HepG2 (cell line): ENCODE data around the gene ANKHD1. TPM values are rescaled to one million over a fixed set of nuclear protein-coding genes. Genes with fewer than 3 reads are reported as not detected.

Source experiments
- ESRRA ChIP-seq: sonication (generic); formaldehyde crosslinking; IDR thresholded peaks from 2 replicates; pipeline ENCODE4 v1.5.1; 2020; ENCODE audit warnings: mild to moderate bottlenecking, low read depth, missing genetic modification reagents
- KDM5A ChIP-seq: fragments of 200-600 bp; sonication (generic); IDR thresholded peaks from 2 replicates; pipeline ENCODE4 v1.7.0; 2018; ENCODE audit warnings: antibody characterized with exemption, mild to moderate bottlenecking, low read length, borderline replicate concordance
- KLF15 ChIP-seq: sonication (generic); formaldehyde crosslinking; IDR thresholded peaks from 2 replicates; pipeline ENCODE4 v1.8.1; 2023; ENCODE audit warnings: borderline replicate concordance, mild to moderate bottlenecking, inconsistent platforms, missing genetic modification reagents, mixed read lengths
- PPARG ChIP-seq: conservative IDR thresholded peaks from 2 replicates; pipeline ENCODE4 v1.6.1; 2016; ENCODE audit warnings: missing biosample characterization, missing genetic modification reagents
- PRMT3 ChIP-seq: sonication (generic); formaldehyde crosslinking; IDR thresholded peaks from 2 replicates; pipeline ENCODE4 v1.8.1; 2022; ENCODE audit warnings: low read depth, mild to moderate bottlenecking, moderate library complexity, missing genetic modification reagents, borderline replicate concordance
- ZNF230 ChIP-seq: sonication (generic); formaldehyde crosslinking; IDR thresholded peaks from 2 replicates; pipeline ENCODE4 v1.4.0; 2020; ENCODE audit warnings: mild to moderate bottlenecking, missing genetic modification reagents
- polyA plus RNA-seq, 8 experiments: library from polyadenylated mRNA; depleted of rRNA in 3 of 8; stranded (reverse) in 7 of 8; unstranded in 1 of 8; fragments of >200 nt; fragmentation: Illumina TruSeq in 4 of 8; extraction: Trizol in 4 of 8; gene quantifications; 2 replicates each; pipeline versions ENCODE4 v1.2.1 to v1.2.3, GENCODE V29; 2011 to 2016; ENCODE audit warnings: low read depth in 4 of 8, missing spikeins in 1 of 8, mixed read lengths in 1 of 8; ENCODE audit not compliant: insufficient read depth in 1 of 8
- total RNA-seq, 5 experiments: library from RNA; depleted of rRNA; stranded (reverse); fragments of >200 nt; fragmentation: Illumina TruSeq; extraction: Trizol; gene quantifications; 2 replicates each; pipeline ENCODE4 v1.2.3, GENCODE V29; 2016; ENCODE audit warnings: low read depth in 1 of 5
- TF ChIP-seq, protein P1 (sequence below): sonication (generic); formaldehyde crosslinking; IDR thresholded peaks from 2 replicates; pipeline ENCODE4 v1.5.0; 2020; ENCODE audit warnings: mild to moderate bottlenecking, missing genetic modification reagents
- TF ChIP-seq, protein P2 (sequence below): sonication (generic); formaldehyde crosslinking; IDR thresholded peaks from 2 replicates; pipeline ENCODE4 v1.4.0; 2020; ENCODE audit warnings: low read depth, mild to moderate bottlenecking, missing genetic modification reagents
- TF ChIP-seq, protein P3 (sequence below): sonication (generic); formaldehyde crosslinking; IDR thresholded peaks from 2 replicates; pipeline ENCODE4 v1.4.0; 2020; ENCODE audit warnings: mild to moderate bottlenecking, low read depth, missing genetic modification reagents
- TF ChIP-seq, protein P4 (sequence below): fragments of 450-650 bp; IDR thresholded peaks from 2 replicates; pipeline ENCODE4 v1.6.1; 2016
- TF ChIP-seq, protein P5 (sequence below): sonication (generic); formaldehyde crosslinking; IDR thresholded peaks from 2 replicates; pipeline ENCODE4 v1.4.0; 2020; ENCODE audit warnings: missing genetic modification reagents

Gene ANKHD1
- total and polyA plus RNA-seq, 2 of the 13 experiments (the other 11 are each of a cell fraction or from before 2014, with no cell fraction given) = 69.9 to 82.0 TPM

DNA sequence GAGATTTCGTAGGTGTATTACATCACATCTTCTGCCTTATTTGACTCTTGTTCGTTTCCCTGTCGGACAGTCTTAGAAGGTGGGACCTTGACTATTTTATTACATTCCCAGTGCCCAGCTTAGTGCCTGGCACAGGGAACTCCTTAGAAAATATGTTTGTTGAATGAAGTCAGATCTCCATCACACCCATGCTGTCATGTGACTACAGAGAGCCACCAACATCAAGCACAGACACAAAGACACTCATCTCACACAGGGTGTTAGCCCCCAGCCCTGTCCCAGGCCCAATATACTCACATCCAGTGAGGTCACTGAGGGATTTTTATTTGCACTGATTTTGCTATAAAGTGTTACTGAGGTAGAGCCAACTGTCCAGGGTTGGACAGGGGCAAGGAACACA is 156.3 kb downstream of the ANKHD1 start (continued):
- TF ChIP-seq, protein P1, sequence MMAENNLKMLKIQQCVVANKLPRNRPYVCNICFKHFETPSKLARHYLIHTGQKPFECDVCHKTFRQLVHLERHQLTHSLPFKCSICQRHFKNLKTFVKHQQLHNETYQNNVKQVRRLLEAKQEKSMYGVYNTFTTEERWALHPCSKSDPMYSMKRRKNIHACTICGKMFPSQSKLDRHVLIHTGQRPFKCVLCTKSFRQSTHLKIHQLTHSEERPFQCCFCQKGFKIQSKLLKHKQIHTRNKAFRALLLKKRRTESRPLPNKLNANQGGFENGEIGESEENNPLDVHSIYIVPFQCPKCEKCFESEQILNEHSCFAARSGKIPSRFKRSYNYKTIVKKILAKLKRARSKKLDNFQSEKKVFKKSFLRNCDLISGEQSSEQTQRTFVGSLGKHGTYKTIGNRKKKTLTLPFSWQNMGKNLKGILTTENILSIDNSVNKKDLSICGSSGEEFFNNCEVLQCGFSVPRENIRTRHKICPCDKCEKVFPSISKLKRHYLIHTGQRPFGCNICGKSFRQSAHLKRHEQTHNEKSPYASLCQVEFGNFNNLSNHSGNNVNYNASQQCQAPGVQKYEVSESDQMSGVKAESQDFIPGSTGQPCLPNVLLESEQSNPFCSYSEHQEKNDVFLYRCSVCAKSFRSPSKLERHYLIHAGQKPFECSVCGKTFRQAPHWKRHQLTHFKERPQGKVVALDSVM = no peak
- no peak for TF ChIP-seq KDM5A
- no peak for TF ChIP-seq PPARG (CRISPR knock-in tag)
- TF ChIP-seq PRMT3 (CRISPR knock-in tag) = no peak
- TF ChIP-seq, protein P2, sequence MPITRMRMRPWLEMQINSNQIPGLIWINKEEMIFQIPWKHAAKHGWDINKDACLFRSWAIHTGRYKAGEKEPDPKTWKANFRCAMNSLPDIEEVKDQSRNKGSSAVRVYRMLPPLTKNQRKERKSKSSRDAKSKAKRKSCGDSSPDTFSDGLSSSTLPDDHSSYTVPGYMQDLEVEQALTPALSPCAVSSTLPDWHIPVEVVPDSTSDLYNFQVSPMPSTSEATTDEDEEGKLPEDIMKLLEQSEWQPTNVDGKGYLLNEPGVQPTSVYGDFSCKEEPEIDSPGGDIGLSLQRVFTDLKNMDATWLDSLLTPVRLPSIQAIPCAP = 0 out of 2 replicates have a peak, but pooled peaks have one; percentile 59
- TF ChIP-seq, protein P3, sequence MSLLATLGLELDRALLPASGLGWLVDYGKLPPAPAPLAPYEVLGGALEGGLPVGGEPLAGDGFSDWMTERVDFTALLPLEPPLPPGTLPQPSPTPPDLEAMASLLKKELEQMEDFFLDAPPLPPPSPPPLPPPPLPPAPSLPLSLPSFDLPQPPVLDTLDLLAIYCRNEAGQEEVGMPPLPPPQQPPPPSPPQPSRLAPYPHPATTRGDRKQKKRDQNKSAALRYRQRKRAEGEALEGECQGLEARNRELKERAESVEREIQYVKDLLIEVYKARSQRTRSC = no peak
- TF ChIP-seq, protein P4, sequence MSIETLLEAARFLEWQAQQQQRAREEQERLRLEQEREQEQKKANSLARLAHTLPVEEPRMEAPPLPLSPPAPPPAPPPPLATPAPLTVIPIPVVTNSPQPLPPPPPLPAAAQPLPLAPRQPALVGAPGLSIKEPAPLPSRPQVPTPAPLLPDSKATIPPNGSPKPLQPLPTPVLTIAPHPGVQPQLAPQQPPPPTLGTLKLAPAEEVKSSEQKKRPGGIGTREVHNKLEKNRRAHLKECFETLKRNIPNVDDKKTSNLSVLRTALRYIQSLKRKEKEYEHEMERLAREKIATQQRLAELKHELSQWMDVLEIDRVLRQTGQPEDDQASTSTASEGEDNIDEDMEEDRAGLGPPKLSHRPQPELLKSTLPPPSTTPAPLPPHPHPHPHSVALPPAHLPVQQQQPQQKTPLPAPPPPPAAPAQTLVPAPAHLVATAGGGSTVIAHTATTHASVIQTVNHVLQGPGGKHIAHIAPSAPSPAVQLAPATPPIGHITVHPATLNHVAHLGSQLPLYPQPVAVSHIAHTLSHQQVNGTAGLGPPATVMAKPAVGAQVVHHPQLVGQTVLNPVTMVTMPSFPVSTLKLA = no peak
- no peak for TF ChIP-seq ESRRA (CRISPR knock-in tag)
- TF ChIP-seq ZNF230 (CRISPR knock-in tag) = 0 out of 2 replicates have a peak, but pooled peaks have one; percentile 10
- TF ChIP-seq KLF15 (CRISPR knock-in tag) = no peak
- TF ChIP-seq, protein P5, sequence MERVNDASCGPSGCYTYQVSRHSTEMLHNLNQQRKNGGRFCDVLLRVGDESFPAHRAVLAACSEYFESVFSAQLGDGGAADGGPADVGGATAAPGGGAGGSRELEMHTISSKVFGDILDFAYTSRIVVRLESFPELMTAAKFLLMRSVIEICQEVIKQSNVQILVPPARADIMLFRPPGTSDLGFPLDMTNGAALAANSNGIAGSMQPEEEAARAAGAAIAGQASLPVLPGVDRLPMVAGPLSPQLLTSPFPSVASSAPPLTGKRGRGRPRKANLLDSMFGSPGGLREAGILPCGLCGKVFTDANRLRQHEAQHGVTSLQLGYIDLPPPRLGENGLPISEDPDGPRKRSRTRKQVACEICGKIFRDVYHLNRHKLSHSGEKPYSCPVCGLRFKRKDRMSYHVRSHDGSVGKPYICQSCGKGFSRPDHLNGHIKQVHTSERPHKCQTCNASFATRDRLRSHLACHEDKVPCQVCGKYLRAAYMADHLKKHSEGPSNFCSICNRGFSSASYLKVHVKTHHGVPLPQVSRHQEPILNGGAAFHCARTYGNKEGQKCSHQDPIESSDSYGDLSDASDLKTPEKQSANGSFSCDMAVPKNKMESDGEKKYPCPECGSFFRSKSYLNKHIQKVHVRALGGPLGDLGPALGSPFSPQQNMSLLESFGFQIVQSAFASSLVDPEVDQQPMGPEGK = no peak
